Fibroblast of pulmonary artery (primary cell): ENCODE results near the gene CIITA.
"Not testable (repeated sequence)": the region's sequence is repeated elsewhere in the genome, so short reads cannot be mapped to it uniquely, and the experiment has no call there.

Experiments used
- DNase-seq: peaks from one replicate; pipeline ENCODE4 v3.0.0-alpha.2; 2010; ENCODE audit warnings: low read depth
- H3K4me3 ChIP-seq: replicated peaks from 2 replicates; pipeline ENCODE4 v1.5.1; 2011; ENCODE audit warnings: low read depth, mild to moderate bottlenecking, control low read depth, low read length, moderate library complexity
- CTCF ChIP-seq: IDR thresholded peaks from 2 replicates; pipeline ENCODE4 v1.5.1; 2011; ENCODE audit warnings: mild to moderate bottlenecking, control low read depth, low read length, inconsistent platforms; ENCODE audit errors: missing control alignments

CIITA gene

DNA sequence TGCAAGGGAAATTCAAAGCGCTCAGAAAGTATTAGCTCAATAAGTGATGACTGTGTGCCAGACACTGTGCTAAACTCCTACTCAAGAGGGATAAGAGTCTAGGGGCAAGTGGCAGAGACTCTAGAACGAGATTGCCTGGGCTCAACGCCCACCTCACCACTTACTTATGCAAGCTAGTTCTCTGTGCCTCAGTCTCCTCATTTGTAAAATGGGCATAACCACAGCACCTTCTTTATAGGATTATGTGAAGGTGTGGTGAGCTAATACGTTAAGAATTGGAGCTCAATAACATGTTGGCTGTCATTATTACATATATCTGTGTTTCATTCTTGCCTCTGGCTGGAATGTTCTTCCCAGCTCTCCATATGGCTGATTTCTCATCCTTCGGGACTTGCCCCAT lies 49.9 kb downstream of the CIITA start:
- no peak for DNase-seq
- TF ChIP-seq CTCF, result no peak
- H3K4me3 ChIP-seq, result no peak overlapping the region

- no peak overlapping the region for H3K4me3 ChIP-seq
- DNase-seq, result no peak
- TF ChIP-seq CTCF, result no peak
Measured at GRCh38 chr16:10927497-10928112, 50.6 kb downstream of the CIITA start.

DNA sequence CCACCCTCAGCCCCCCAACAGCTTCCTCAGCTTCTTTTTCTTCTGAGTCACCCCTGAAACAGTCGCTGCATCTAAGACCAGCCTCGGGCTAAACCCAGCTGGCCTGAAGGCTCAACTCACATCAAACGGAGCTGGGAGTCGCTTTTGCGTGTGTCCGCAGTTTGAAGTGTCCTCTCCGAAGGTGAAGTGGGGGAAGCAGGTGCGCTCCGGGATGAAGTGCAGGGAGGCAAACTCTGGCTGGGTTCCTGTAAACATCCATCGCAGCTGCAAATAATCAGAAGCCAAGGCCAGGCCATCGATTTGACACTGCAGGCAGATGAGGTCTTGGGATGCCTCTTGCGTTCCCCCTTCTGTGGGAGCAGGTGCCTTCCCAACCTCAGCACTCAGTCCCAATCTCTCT lies 52.1 kb downstream of the CIITA start:
- H3K4me3 ChIP-seq, DNase-seq: not testable (repeated sequence)

DNA sequence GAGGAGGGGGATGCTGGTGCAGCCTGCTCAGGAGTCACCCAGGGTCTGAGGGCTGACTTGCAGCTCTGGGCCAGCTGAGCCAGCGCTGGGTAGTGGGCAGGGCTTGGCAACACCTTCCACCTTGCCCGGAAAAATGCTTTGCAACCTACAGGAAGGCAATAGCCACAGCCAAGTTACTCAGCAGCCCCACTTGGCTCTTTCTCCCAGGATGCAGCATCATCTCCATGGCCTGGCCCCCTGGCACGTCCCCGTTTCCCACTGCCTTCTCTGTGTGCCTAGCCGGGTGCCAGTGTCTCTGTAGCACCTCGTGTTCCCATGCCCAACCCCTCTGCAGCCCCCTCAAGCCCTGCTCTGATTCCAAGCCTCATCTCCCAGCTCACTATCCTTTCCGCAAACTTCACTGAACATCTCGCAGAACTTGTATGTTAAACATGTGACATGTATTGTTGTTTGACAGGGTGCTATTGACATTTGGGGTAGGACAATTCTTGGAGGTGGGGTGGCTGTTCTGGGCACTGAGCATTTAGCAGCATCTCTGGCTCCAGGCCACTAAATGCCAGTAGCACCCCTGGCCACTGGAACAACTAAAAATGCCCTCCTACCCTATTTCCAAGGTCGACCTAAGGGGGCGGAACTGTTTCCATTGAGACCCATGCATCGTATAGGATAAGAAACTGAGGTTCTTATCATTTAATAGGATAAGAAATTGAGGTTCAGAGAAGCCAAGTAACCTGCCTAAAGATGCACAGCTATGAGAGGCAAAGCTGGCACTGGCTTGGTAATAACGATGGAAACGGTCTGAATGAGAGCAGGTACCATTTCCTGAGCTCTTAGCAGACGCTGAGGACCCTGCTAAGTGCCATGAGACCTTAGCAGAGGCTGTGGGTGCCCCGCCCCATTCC lies 53.1 kb downstream of the CIITA start:
- DNase-seq, result no peak
- TF ChIP-seq CTCF, result no peak
- H3K4me3 ChIP-seq, result no peak overlapping the region

GRCh38 chr16:10930755-10931093 lies 53.7 kb downstream of the CIITA start:
- no peak for TF ChIP-seq CTCF
- no peak overlapping the region for H3K4me3 ChIP-seq
- no peak for DNase-seq

GRCh38 chr16:10931134-10931533 lies 54.1 kb downstream of the CIITA start:
- no peak for DNase-seq
- H3K4me3 ChIP-seq, result no peak overlapping the region
- no peak for TF ChIP-seq CTCF

DNA sequence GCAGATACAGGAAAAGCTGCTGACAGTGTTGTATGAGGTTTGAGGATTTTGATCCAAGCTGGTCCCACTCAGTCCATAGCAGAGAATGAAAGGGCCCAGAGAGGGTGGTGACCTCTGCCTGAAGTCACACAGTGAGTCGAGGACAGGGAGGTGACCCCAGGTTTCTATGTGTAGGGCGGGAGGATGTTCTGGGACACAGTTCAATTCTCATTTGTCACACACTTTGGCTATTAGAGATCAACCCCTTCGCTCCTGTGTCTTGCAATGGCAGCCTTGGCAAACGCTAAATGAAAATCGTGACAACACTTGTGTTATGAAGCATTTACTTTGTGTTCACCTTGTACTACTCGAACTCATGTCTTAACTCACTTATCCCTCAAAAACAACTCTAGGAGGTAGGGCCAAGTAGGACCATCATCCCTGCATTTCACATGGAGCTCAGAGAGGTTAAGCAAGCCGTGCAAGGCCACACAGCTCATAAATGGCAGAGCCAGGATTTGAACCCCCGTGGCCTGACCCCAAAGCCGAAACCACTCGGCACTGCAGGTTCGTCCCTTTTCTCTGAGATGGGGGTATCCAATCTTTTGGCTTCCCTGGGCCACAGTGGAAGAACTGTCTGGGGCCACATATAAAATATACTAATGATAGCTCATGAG lies 55.1 kb downstream of the CIITA start:
- TF ChIP-seq CTCF, result no peak
- DNase-seq, result no peak
- H3K4me3 ChIP-seq, result no peak overlapping the region
